ENCODE data around the gene CFAP299.

The CFAP299 gene

GRCh38 chr4:80371046-80371445, 35.5 kb downstream of the CFAP299 start:
- H3K9me3 ChIP-seq (ENCODE audit: insufficient read depth, low read length): peaks cover 16% of the 10 kb centered on the region
- H3K9ac ChIP-seq (ENCODE audit: insufficient read length, low read depth): no peak overlapping the region
- no peak for TF ChIP-seq ZNF274 (IDR thresholded peaks at IDR 0.05; ENCODE audit: low read depth, low read length)
- H3K4me3 ChIP-seq (ENCODE audit: insufficient read length, low read depth): no peak overlapping the region
- no peaks in the 10 kb centered on the region for H3K27me3 ChIP-seq (ENCODE audit: insufficient read depth, insufficient read length)
- no peaks in the 10 kb centered on the region for H3K4me1 ChIP-seq (ENCODE audit: insufficient read depth, insufficient read length)
- no peaks in the 10 kb centered on the region for H3K36me3 ChIP-seq (ENCODE audit: insufficient read depth, insufficient read length, low read length)
- DNase-seq (ENCODE audit: low read depth, low spot score): no peak

- H3K4me1 ChIP-seq (ENCODE audit: insufficient read depth, insufficient read length): no peaks in the 10 kb centered on the region
- H3K36me3 ChIP-seq (ENCODE audit: insufficient read depth, insufficient read length, low read length): no peaks in the 10 kb centered on the region
- H3K9me3 ChIP-seq (ENCODE audit: insufficient read depth, low read length): peaks cover 15% of the 10 kb centered on the region
- H3K9ac ChIP-seq (ENCODE audit: insufficient read length, low read depth): no peak overlapping the region
- no peak overlapping the region for H3K4me3 ChIP-seq (ENCODE audit: insufficient read length, low read depth)
- no peak for DNase-seq (ENCODE audit: low read depth, low spot score)
- TF ChIP-seq SUZ12 (IDR thresholded peaks at IDR 0.05; ENCODE audit: extremely low read depth, insufficient read depth, insufficient read length) (no peak), YY1 (IDR thresholded peaks at IDR 0.05; ENCODE audit: insufficient read depth, insufficient read length) (no peak), ZNF274 (IDR thresholded peaks at IDR 0.05; ENCODE audit: low read depth, low read length) (no peak)
- no peaks in the 10 kb centered on the region for H3K27me3 ChIP-seq (ENCODE audit: insufficient read depth, insufficient read length)
These were observed 38.6 kb downstream of the CFAP299 start for GRCh38 chr4:80374180-80374579.

DNA sequence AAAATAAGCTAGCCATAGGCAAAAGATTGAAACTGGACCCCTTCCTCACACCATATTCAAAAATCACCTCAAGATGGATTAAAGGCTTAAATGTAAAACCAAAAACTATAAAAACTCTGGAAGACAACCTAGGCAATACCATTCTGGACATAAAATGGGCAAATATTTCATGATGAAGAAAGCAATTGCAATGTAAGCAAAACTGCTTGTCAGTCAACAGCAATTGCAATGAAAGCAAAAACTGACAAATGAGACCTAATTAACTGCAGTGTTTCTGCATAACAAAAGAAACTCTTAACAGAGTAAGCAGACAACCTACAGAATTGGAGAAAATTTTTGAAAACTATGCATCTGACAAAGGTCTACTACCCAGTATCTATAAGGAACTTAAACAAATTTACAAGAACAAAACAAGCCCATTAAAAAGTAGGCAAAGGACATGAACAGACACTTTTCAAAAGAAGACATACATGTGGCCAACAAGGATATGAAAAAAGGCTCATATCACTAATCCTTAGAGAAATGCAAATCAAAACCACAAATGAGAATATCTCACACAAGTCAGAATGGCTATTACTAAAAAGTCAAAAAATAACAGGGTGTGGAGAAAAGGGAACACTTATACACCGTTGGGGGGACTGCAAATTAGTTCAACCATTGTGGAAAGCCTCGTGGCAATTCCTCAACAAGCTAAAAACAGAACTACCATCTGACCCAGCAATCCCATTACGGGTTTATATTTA, 46.7 kb downstream of the CFAP299 start:
- H3K9me3 ChIP-seq (ENCODE audit: insufficient read depth, low read length): no peaks in the 10 kb centered on the region
- H3K27me3 ChIP-seq (ENCODE audit: insufficient read depth, insufficient read length): no peaks in the 10 kb centered on the region
- DNase-seq (ENCODE audit: low read depth, low spot score): no peak
- TF ChIP-seq ZNF274 (IDR thresholded peaks at IDR 0.05; ENCODE audit: low read depth, low read length): no peak
- TF ChIP-seq SUZ12 (IDR thresholded peaks at IDR 0.05; ENCODE audit: extremely low read depth, insufficient read depth, insufficient read length): no peak
- no peak for TF ChIP-seq YY1 (IDR thresholded peaks at IDR 0.05; ENCODE audit: insufficient read depth, insufficient read length)
- no peaks in the 10 kb centered on the region for H3K4me1 ChIP-seq (ENCODE audit: insufficient read depth, insufficient read length)
- no peak overlapping the region for H3K9ac ChIP-seq (ENCODE audit: insufficient read length, low read depth)
- H3K36me3 ChIP-seq (ENCODE audit: insufficient read depth, insufficient read length, low read length): no peaks in the 10 kb centered on the region
- H3K4me3 ChIP-seq (ENCODE audit: insufficient read length, low read depth): no peak overlapping the region

GRCh38 chr4:80385397-80386280, 50.1 kb downstream of the CFAP299 start:
- H3K4me3 ChIP-seq (ENCODE audit: insufficient read length, low read depth): no peak overlapping the region
- no peaks in the 10 kb centered on the region for H3K36me3 ChIP-seq (ENCODE audit: insufficient read depth, insufficient read length, low read length)
- no peaks in the 10 kb centered on the region for H3K27me3 ChIP-seq (ENCODE audit: insufficient read depth, insufficient read length)
- H3K9me3 ChIP-seq (ENCODE audit: insufficient read depth, low read length): no peaks in the 10 kb centered on the region
- DNase-seq (ENCODE audit: low read depth, low spot score): no peak
- TF ChIP-seq ZNF274 (IDR thresholded peaks at IDR 0.05; ENCODE audit: low read depth, low read length) (no peak), YY1 (IDR thresholded peaks at IDR 0.05; ENCODE audit: insufficient read depth, insufficient read length) (no peak), SUZ12 (IDR thresholded peaks at IDR 0.05; ENCODE audit: extremely low read depth, insufficient read depth, insufficient read length) (no peak)
- H3K9ac ChIP-seq (ENCODE audit: insufficient read length, low read depth): no peak overlapping the region
- H3K4me1 ChIP-seq (ENCODE audit: insufficient read depth, insufficient read length): no peaks in the 10 kb centered on the region

GRCh38 chr4:80386281-80386886, 50.9 kb downstream of the CFAP299 start:
- DNase-seq (ENCODE audit: low read depth, low spot score): no peak
- Histone ChIP-seq H3K4me3 (ENCODE audit: insufficient read length, low read depth) (no peak overlapping the region), H3K27me3 (ENCODE audit: insufficient read depth, insufficient read length) (no peaks in the 10 kb centered on the region), H3K9ac (ENCODE audit: insufficient read length, low read depth) (no peak overlapping the region), H3K4me1 (ENCODE audit: insufficient read depth, insufficient read length) (no peaks in the 10 kb centered on the region), H3K9me3 (ENCODE audit: insufficient read depth, low read length) (no peaks in the 10 kb centered on the region), H3K36me3 (ENCODE audit: insufficient read depth, insufficient read length, low read length) (no peaks in the 10 kb centered on the region)
- TF ChIP-seq SUZ12 (IDR thresholded peaks at IDR 0.05; ENCODE audit: extremely low read depth, insufficient read depth, insufficient read length) (no peak), ZNF274 (IDR thresholded peaks at IDR 0.05; ENCODE audit: low read depth, low read length) (no peak), YY1 (IDR thresholded peaks at IDR 0.05; ENCODE audit: insufficient read depth, insufficient read length) (no peak)

GRCh38 chr4:80387390-80388283, 52.1 kb downstream of the CFAP299 start:
- no peak overlapping the region for H3K9ac ChIP-seq (ENCODE audit: insufficient read length, low read depth)
- DNase-seq (ENCODE audit: low read depth, low spot score): no peak
- no peaks in the 10 kb centered on the region for H3K9me3 ChIP-seq (ENCODE audit: insufficient read depth, low read length)
- no peaks in the 10 kb centered on the region for H3K36me3 ChIP-seq (ENCODE audit: insufficient read depth, insufficient read length, low read length)
- no peaks in the 10 kb centered on the region for H3K27me3 ChIP-seq (ENCODE audit: insufficient read depth, insufficient read length)
- H3K4me1 ChIP-seq (ENCODE audit: insufficient read depth, insufficient read length): no peaks in the 10 kb centered on the region
- no peak overlapping the region for H3K4me3 ChIP-seq (ENCODE audit: insufficient read length, low read depth)
- TF ChIP-seq ZNF274 (IDR thresholded peaks at IDR 0.05; ENCODE audit: low read depth, low read length) (no peak), YY1 (IDR thresholded peaks at IDR 0.05; ENCODE audit: insufficient read depth, insufficient read length) (no peak), SUZ12 (IDR thresholded peaks at IDR 0.05; ENCODE audit: extremely low read depth, insufficient read depth, insufficient read length) (no peak)
